WTC11 (cell line): Measurements from ENCODE around the gene RXRB.

Experiments
- CREB1 ChIP-seq: sonication (generic); formaldehyde crosslinking; IDR thresholded peaks from 2 replicates; pipeline ENCODE4 v1.8.0; 2023; ENCODE audit warnings: mild to moderate bottlenecking, missing genetic modification reagents
- CTCF ChIP-seq: fragments of 200-600 bp; IDR thresholded peaks from 2 replicates; pipeline ENCODE4 v1.8.0; 2022; ENCODE audit warnings: antibody characterized with exemption
- FOXK1 ChIP-seq: sonication (generic); formaldehyde crosslinking; IDR thresholded peaks from 2 replicates; pipeline ENCODE4 v1.8.0; 2022; ENCODE audit warnings: mild to moderate bottlenecking, moderate library complexity, missing genetic modification reagents
- MAX ChIP-seq: sonication (generic); formaldehyde crosslinking; IDR thresholded peaks from 2 replicates; pipeline ENCODE4 v1.8.0; 2022; ENCODE audit warnings: mild to moderate bottlenecking, missing genetic modification reagents
- PREB ChIP-seq: sonication (generic); formaldehyde crosslinking; IDR thresholded peaks from 2 replicates; pipeline ENCODE4 v1.8.1; 2022; ENCODE audit warnings: mild to moderate bottlenecking, missing genetic modification reagents, moderate library complexity, borderline replicate concordance
- TCF7 ChIP-seq: sonication (generic); formaldehyde crosslinking; IDR thresholded peaks from 2 replicates; pipeline ENCODE4 v1.8.0; 2022; ENCODE audit warnings: mild to moderate bottlenecking, low read depth, missing genetic modification reagents, moderate library complexity
- USF2 ChIP-seq: sonication (generic); formaldehyde crosslinking; IDR thresholded peaks from 2 replicates; pipeline ENCODE4 v1.8.1; 2023; ENCODE audit warnings: mild to moderate bottlenecking, missing genetic modification reagents, moderate library complexity
- ZMAT4 ChIP-seq: fragments of 250-450 bp; sonication (Bioruptor Pico); IDR thresholded peaks from 2 replicates; pipeline ENCODE4 v1.9.0; 2021; ENCODE audit warnings: mild to moderate bottlenecking

GRCh38 chr6:33199687-33200218 is 712 bp downstream of the RXRB start:
- TF ChIP-seq MAX (CRISPR knock-in tag), result no peak
- TF ChIP-seq FOXK1 (CRISPR knock-in tag), result peak; percentile 98
- no peak for TF ChIP-seq USF2 (CRISPR knock-in tag)
- TF ChIP-seq CREB1, result 0 out of 2 replicates have a peak, but pooled peaks have one; percentile 12
- no peak for TF ChIP-seq TCF7 (CRISPR knock-in tag)
- TF ChIP-seq CTCF, result no peak
- no peak for TF ChIP-seq ZMAT4
- no peak for TF ChIP-seq PREB
